HL-60/S4 (cell line): ENCODE data around the gene TMEM169.
"Not testable (repeated sequence)": the region's sequence is repeated elsewhere in the genome, so short reads cannot be mapped to it uniquely, and the experiment has no call there.

ENCODE experiments used
- in situ Hi-C: fragments of 300-500 bp; cut with MboI; formaldehyde crosslinking; loops from 2 replicates; pipeline ENCODE4 v1.14.3; 2022; ENCODE audit warnings: low sequenced_read_pairs

Gene TMEM169

GRCh38 chr2:216130346-216130971 lies 48.7 kb downstream of the TMEM169 start:
- in situ Hi-C loops: no loop called here

GRCh38 chr2:216131175-216131926 lies 49.6 kb downstream of the TMEM169 start:
- in situ Hi-C loops: no loop called here

- in situ Hi-C loops: no loop called here
Observed at GRCh38 chr2:216132585-216132984, 50.9 kb downstream of the TMEM169 start.

- in situ Hi-C loops: no loop called here
Observed at GRCh38 chr2:216133397-216133796, 51.7 kb downstream of the TMEM169 start.

- in situ Hi-C loops: no loop called here
Observed at GRCh38 chr2:216134958-216135541, 53.3 kb downstream of the TMEM169 start.

- in situ Hi-C loops: no loop called here
Observed at GRCh38 chr2:216139884-216140283, 58.2 kb downstream of the TMEM169 start.

GRCh38 chr2:216141516-216141915 lies 59.8 kb downstream of the TMEM169 start:
- in situ Hi-C loops: not testable (repeated sequence)

- in situ Hi-C loops: no loop called here
Observed at GRCh38 chr2:216142540-216142939, 60.8 kb downstream of the TMEM169 start.

- in situ Hi-C loops: no loop called here
Observed at GRCh38 chr2:216144372-216144771, 62.7 kb downstream of the TMEM169 start.

- in situ Hi-C loops: no loop called here
Observed at GRCh38 chr2:216144857-216145256, 63.1 kb downstream of the TMEM169 start.

- in situ Hi-C loops: no loop called here
Observed at GRCh38 chr2:216146573-216146972, 64.9 kb downstream of the TMEM169 start.

GRCh38 chr2:216147172-216148131 lies 65.7 kb downstream of the TMEM169 start:
- in situ Hi-C loops: no loop called here

- in situ Hi-C loops: no loop called here
Observed at GRCh38 chr2:216148983-216149382, 67.3 kb downstream of the TMEM169 start.

- in situ Hi-C loops: no loop called here
Observed at GRCh38 chr2:216149741-216150140, 68.0 kb downstream of the TMEM169 start.

- in situ Hi-C loops: no loop called here
Observed at GRCh38 chr2:216151313-216152025, 69.8 kb downstream of the TMEM169 start.
